MM.1S (cell line): ENCODE results near the gene LMTK3.
"Not testable (repeated sequence)": the region's sequence is repeated elsewhere in the genome, so short reads cannot be mapped to it uniquely, and the experiment has no call there.

Source experiments
- DNase-seq: peaks from one replicate; pipeline ENCODE4 v3.0.0-alpha.2; 2015
- H2AFZ ChIP-seq: fragments of 300-600 bp; sonication (generic); 2 replicates; pipeline ENCODE4 v1.6.0; 2016; ENCODE audit warnings: antibody characterized with exemption, low read length
- H3F3A ChIP-seq: fragments of 300-600 bp; sonication (generic); 2 replicates; pipeline ENCODE4 v1.6.1; 2016; ENCODE audit warnings: mild to moderate bottlenecking, antibody characterized with exemption, low read length, moderate library complexity, mixed read lengths; ENCODE audit not compliant: insufficient read depth
- H3K27ac ChIP-seq: fragments of 300-600 bp; sonication (generic); 2 replicates; pipeline ENCODE4 v1.5.1; 2016; ENCODE audit warnings: mild to moderate bottlenecking, low read length
- H3K27me3 ChIP-seq: fragments of 300-600 bp; sonication (generic); replicated peaks from 2 replicates; pipeline ENCODE4 v1.6.0; 2016; ENCODE audit warnings: low read length; ENCODE audit not compliant: insufficient read depth
- H3K36me3 ChIP-seq: fragments of 300-600 bp; sonication (generic); replicated peaks from 2 replicates; pipeline ENCODE4 v1.6.1; 2016; ENCODE audit warnings: mild to moderate bottlenecking, low read length, mixed read lengths; ENCODE audit not compliant: insufficient read depth
- H3K4me1 ChIP-seq: fragments of 300-600 bp; sonication (generic); 2 replicates; pipeline ENCODE4 v1.6.1; 2016; ENCODE audit warnings: low read length, mixed read lengths
- H3K4me2 ChIP-seq: fragments of 300-600 bp; sonication (generic); 2 replicates; pipeline ENCODE4 v1.6.0; 2016; ENCODE audit warnings: low read depth, low read length
- H3K4me3 ChIP-seq: fragments of 300-600 bp; sonication (generic); 2 replicates; pipeline ENCODE4 v1.5.1; 2016; ENCODE audit warnings: low read length, mixed read lengths
- H3K79me2 ChIP-seq: fragments of 300-600 bp; sonication (generic); 2 replicates; pipeline ENCODE4 v1.6.1; 2016; ENCODE audit warnings: mixed run types, low read length, mixed read lengths
- H3K9ac ChIP-seq: fragments of 300-600 bp; sonication (generic); 2 replicates; pipeline ENCODE4 v1.6.1; 2016; ENCODE audit warnings: low read length, mixed read lengths
- H3K9me2 ChIP-seq: fragments of 300-600 bp; sonication (generic); replicated peaks from 2 replicates; pipeline ENCODE4 v1.6.1; 2016; ENCODE audit warnings: mild to moderate bottlenecking, low read length, mixed read lengths; ENCODE audit not compliant: insufficient read depth
- H3K9me3 ChIP-seq: fragments of 300-600 bp; sonication (generic); replicated peaks from 2 replicates; pipeline ENCODE4 v1.6.1; 2016; ENCODE audit warnings: mild to moderate bottlenecking, low read length, mixed read lengths; ENCODE audit not compliant: insufficient read depth
- H4K20me1 ChIP-seq: fragments of 300-600 bp; sonication (generic); 2 replicates; pipeline ENCODE4 v1.6.1; 2016; ENCODE audit warnings: mild to moderate bottlenecking, low read length, moderate library complexity, mixed read lengths; ENCODE audit not compliant: insufficient read depth
- EZH2 ChIP-seq: fragments of 300-600 bp; sonication (generic); optimal IDR thresholded peaks from 2 replicates; pipeline ENCODE3; 2017; ENCODE audit warnings: low read depth, mild to moderate bottlenecking, antibody characterized with exemption, low read length, mixed read lengths
- EZH2phosphoT487 ChIP-seq: fragments of 300-600 bp; sonication (generic); IDR thresholded peaks from 2 replicates; pipeline ENCODE4 v1.6.1; 2018; ENCODE audit warnings: antibody characterized with exemption, low read length
- TF ChIP-seq, protein P1 (sequence below): fragments of 300-600 bp; sonication (generic); IDR thresholded peaks from 2 replicates; pipeline ENCODE4 v1.5.1; 2016; ENCODE audit warnings: antibody characterized with exemption, low read length, mixed read lengths

LMTK3 gene

DNA sequence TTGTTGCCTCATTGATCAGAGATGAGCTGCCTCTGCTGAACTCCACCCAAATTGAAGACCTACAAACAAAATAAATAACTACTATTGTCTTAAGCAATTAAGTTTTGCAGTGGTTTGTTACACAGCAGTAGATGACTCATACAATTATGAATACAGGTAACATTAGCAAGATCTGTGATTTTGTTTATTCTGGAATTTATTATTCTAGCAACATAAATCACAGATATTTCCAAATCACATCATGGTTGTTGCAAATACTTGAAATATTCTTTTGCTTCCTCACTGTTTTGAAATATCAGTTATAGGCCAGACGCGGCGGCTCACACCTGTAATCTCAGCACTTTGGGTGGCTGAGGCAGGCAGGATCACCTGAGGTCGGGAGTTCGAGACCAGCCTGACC is 13.1 kb upstream of the LMTK3 start:
- H3K9me3 ChIP-seq, result 0 out of 2 replicates have a peak, but pooled peaks cover 4% of the 10 kb centered on the region
- H3K4me2 ChIP-seq, result no peak overlapping the region

DNA sequence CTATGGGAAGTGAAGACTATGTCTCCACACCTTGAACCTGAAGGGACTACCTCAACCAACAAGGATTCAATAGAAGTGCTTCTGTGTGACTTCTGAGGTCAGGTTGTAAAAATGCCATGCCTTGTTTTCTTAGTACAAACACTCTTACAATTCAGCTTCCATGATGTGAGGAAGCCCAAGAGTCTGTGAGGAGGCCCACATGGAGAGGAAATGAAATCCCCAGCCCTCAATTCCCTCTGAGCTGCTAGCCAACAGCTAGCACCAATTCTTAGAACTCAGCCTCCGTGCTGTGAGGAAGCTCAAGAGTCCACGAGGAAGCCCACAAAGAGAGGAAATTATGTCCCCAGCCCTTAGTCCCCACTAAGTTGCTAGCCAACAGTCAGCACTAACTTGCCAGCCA is 12.6 kb upstream of the LMTK3 start:
- H3K4me2 ChIP-seq, result no peak overlapping the region
- H3K27me3 ChIP-seq, result peaks cover 92% of the 10 kb centered on the region
- no peaks in the 10 kb centered on the region for H3K36me3 ChIP-seq
- no peaks in the 10 kb centered on the region for H3K79me2 ChIP-seq
- no peaks in the 10 kb centered on the region for H3K9me2 ChIP-seq
- 0 out of 2 replicates have a peak, but pooled peaks cover 4% of the 10 kb centered on the region for H3K9me3 ChIP-seq
- H3K4me1 ChIP-seq, result no peaks in the 10 kb centered on the region
- H3F3A ChIP-seq, result no peaks in the 10 kb centered on the region
- H2AFZ ChIP-seq, result no peak overlapping the region
- DNase-seq, result no peak
- no peak overlapping the region for H3K27ac ChIP-seq
- H3K9ac ChIP-seq, result no peak overlapping the region
- no peaks in the 10 kb centered on the region for H4K20me1 ChIP-seq
- TF ChIP-seq EZH2phosphoT487 (no peak), EZH2 (no peak)
- TF ChIP-seq, protein P1, sequence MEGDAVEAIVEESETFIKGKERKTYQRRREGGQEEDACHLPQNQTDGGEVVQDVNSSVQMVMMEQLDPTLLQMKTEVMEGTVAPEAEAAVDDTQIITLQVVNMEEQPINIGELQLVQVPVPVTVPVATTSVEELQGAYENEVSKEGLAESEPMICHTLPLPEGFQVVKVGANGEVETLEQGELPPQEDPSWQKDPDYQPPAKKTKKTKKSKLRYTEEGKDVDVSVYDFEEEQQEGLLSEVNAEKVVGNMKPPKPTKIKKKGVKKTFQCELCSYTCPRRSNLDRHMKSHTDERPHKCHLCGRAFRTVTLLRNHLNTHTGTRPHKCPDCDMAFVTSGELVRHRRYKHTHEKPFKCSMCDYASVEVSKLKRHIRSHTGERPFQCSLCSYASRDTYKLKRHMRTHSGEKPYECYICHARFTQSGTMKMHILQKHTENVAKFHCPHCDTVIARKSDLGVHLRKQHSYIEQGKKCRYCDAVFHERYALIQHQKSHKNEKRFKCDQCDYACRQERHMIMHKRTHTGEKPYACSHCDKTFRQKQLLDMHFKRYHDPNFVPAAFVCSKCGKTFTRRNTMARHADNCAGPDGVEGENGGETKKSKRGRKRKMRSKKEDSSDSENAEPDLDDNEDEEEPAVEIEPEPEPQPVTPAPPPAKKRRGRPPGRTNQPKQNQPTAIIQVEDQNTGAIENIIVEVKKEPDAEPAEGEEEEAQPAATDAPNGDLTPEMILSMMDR, result no peak
- H3K4me3 ChIP-seq, result no peak overlapping the region

More for the DNA sequence above, 13.1 kb upstream of the LMTK3 start:
- Histone ChIP-seq H3K36me3 (no peaks in the 10 kb centered on the region), H3K9me2 (no peaks in the 10 kb centered on the region), H3F3A (no peaks in the 10 kb centered on the region), H3K27me3 (peaks cover 92% of the 10 kb centered on the region), H4K20me1 (no peaks in the 10 kb centered on the region), H3K4me1 (no peaks in the 10 kb centered on the region), H2AFZ (no peak overlapping the region), H3K4me3 (no peak overlapping the region), H3K9ac (no peak overlapping the region), H3K79me2 (no peaks in the 10 kb centered on the region), H3K27ac (no peak overlapping the region)
- no peak for DNase-seq
- TF ChIP-seq EZH2phosphoT487 (no peak), EZH2 (no peak)
- TF ChIP-seq, protein P1, result no peak

DNA sequence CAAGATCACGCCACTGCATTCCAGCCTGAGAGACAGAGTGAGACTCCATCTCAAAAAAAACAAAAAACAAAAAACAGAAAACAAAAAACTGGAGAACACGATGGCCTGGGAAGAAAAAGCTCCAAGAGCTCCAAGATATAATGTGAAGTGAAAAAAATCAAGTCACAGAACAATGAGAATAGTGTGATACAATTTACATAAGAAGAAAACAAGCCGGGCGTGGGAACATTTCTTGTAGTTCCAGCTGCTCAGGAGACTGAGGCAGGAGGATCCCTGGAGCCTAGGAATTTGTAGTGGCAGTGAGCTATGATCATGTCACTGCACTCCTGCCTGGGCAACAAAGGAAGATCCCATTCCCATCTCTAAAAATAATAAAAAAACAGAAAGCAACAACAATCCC is 8.5 kb upstream of the LMTK3 start:
- H3K9ac ChIP-seq, result no peak overlapping the region
- no peaks in the 10 kb centered on the region for H3K79me2 ChIP-seq
- peaks cover 75% of the 10 kb centered on the region for H3K27me3 ChIP-seq
- no peaks in the 10 kb centered on the region for H3K36me3 ChIP-seq
- TF ChIP-seq, protein P1, result no peak
- TF ChIP-seq EZH2 (no peak), EZH2phosphoT487 (no peak)
- H3K27ac ChIP-seq, result no peak overlapping the region
- H3K4me2 ChIP-seq, result no peak overlapping the region
- H4K20me1 ChIP-seq, result no peaks in the 10 kb centered on the region
- DNase-seq, result no peak
- no peaks in the 10 kb centered on the region for H3F3A ChIP-seq
- H3K4me3 ChIP-seq, result no peak overlapping the region
- H3K9me2 ChIP-seq, result no peaks in the 10 kb centered on the region
- H3K9me3 ChIP-seq, result no peaks in the 10 kb centered on the region
- H2AFZ ChIP-seq, result no peak overlapping the region
- no peaks in the 10 kb centered on the region for H3K4me1 ChIP-seq

DNA sequence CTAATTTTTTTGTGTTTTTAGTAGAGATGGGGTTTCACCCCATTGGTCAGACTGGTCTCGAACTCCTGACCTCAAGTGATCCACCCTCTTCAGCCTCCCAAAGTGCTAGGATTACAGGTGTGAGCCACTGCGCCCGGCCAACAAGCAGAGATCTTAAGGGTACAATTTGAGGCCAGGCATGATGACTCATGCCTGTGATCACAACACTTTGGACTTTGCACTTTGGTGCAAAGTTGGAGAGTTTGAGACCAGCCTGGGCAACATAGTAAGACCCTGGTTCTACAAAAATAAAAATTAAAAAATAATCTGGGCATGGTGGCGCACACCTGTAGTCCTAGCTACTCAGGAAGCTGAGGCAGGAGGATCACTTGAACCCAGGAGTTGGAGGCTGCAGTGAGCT is 7.8 kb upstream of the LMTK3 start:
- H3K9me2 ChIP-seq, H3K4me1 ChIP-seq: not testable (repeated sequence)

More for the DNA sequence above, 7.8 kb upstream of the LMTK3 start:
- H3K36me3 ChIP-seq, H3K4me3 ChIP-seq, H3K79me2 ChIP-seq, H4K20me1 ChIP-seq, H3K9me3 ChIP-seq, H3F3A ChIP-seq, H2AFZ ChIP-seq, H3K9ac ChIP-seq, H3K27ac ChIP-seq, DNase-seq, H3K4me2 ChIP-seq: not testable (repeated sequence)
- H3K27me3 ChIP-seq, result peaks cover 69% of the 10 kb centered on the region
